IMR-90 (cell line): Measurements from ENCODE around the gene PFKL. TPM values are rescaled to one million over a fixed set of nuclear protein-coding genes. Genes with fewer than 3 reads are reported as not detected.

Experiments
- ATAC-seq: fragments of 200-7000 bp; cut with Tn5 transposase; 2 replicates; pipeline ENCODE4 v1.9.1; 2020; ENCODE audit warnings: low read depth, mild to moderate bottlenecking, moderate library complexity
- BruUV-seq: library from RNA; stranded (reverse); fragments of 400-500 nt; replicated peaks from 2 replicates; lab custom pipeline; 2021; lab: Mats Ljungman, UMichigan
- CTCF ChIA-PET: fragments of 300-600 bp; formaldehyde crosslinking; extraction: SDS; loops from one replicate; lab custom pipeline; 2021; ENCODE audit warnings: antibody characterized with exemption; lab: Yijun Ruan, JAX
- POLR2A ChIA-PET: fragments of 300-600 bp; sonication (Branson Sonifier 250); formaldehyde crosslinking; loops from one replicate; lab custom pipeline; 2022; ENCODE audit warnings: antibody characterized with exemption; ENCODE audit not compliant: unreplicated experiment; lab: Charles Lee
- DNase-seq: peaks from one replicate; pipeline ENCODE4 v3.0.0; 2013
- H2AFZ ChIP-seq: replicated peaks from 2 replicates; pipeline ENCODE3; 2013; ENCODE audit warnings: low read length, mild to moderate bottlenecking; ENCODE audit not compliant: poor library complexity
- H2AK5ac ChIP-seq: 2 replicates; pipeline ENCODE4 v1.6.1; 2013; ENCODE audit warnings: low read depth, low read length, inconsistent platforms
- H2AK9ac ChIP-seq: replicated peaks from 2 replicates; pipeline ENCODE3; 2013; ENCODE audit warnings: mild to moderate bottlenecking, low read depth, low read length, moderate library complexity; ENCODE audit not compliant: poor library complexity
- H2BK120ac ChIP-seq: 2 replicates; pipeline ENCODE4 v1.6.1; 2013; ENCODE audit warnings: low read depth, low read length, inconsistent platforms
- H2BK15ac ChIP-seq: 3 replicates; pipeline ENCODE4 v1.6.1; 2013; ENCODE audit warnings: low read depth, low read length, inconsistent platforms
- H2BK20ac ChIP-seq: 2 replicates; pipeline ENCODE4 v1.6.1; 2013; ENCODE audit warnings: low read depth, mild to moderate bottlenecking, inconsistent platforms, low read length, moderate library complexity
- H2BK5ac ChIP-seq: 2 replicates; pipeline ENCODE4 v1.6.1; 2013; ENCODE audit warnings: mild to moderate bottlenecking, low read depth, low read length, inconsistent platforms; ENCODE audit not compliant: poor library complexity, severe bottlenecking
- H3K14ac ChIP-seq: replicated peaks from 2 replicates; pipeline ENCODE4 v1.6.1; 2013; ENCODE audit warnings: low read depth, low read length, inconsistent platforms
- H3K18ac ChIP-seq: 2 replicates; pipeline ENCODE4 v1.6.1; 2013; ENCODE audit warnings: low read depth, low read length, control low read depth
- H3K23ac ChIP-seq: 2 replicates; pipeline ENCODE4 v1.6.1; 2013; ENCODE audit warnings: low read depth, low read length, inconsistent platforms
- H3K27ac ChIP-seq: 2 replicates; pipeline ENCODE4 v1.5.1; 2013; ENCODE audit warnings: mild to moderate bottlenecking, control low read depth, low read length; ENCODE audit not compliant: insufficient read depth
- H3K27me3 ChIP-seq: 2 replicates; pipeline ENCODE4 v1.6.1; 2013; ENCODE audit warnings: low read length; ENCODE audit not compliant: control insufficient read depth, insufficient read depth
- H3K36me3 ChIP-seq: 2 replicates; pipeline ENCODE4 v1.6.1; 2013; ENCODE audit warnings: low read length, mixed read lengths; ENCODE audit not compliant: control insufficient read depth, insufficient read depth
- H3K4ac ChIP-seq: 2 replicates; pipeline ENCODE4 v1.6.1; 2013; ENCODE audit warnings: low read depth, low read length, inconsistent platforms
- H3K4me1 ChIP-seq: 2 replicates; pipeline ENCODE4 v1.6.1; 2013; ENCODE audit warnings: low read length, mixed read lengths; ENCODE audit not compliant: control insufficient read depth, insufficient read depth
- H3K4me2 ChIP-seq: 2 replicates; pipeline ENCODE4 v1.6.1; 2013; ENCODE audit warnings: low read depth, mild to moderate bottlenecking, control low read depth, low read length, moderate library complexity
- H3K4me3 ChIP-seq: 2 replicates; pipeline ENCODE4 v1.5.1; 2013; ENCODE audit warnings: low read depth, mild to moderate bottlenecking, control low read depth, low read length, moderate library complexity; ENCODE audit not compliant: insufficient read depth
- H3K56ac ChIP-seq: 2 replicates; pipeline ENCODE4 v1.6.1; 2013; ENCODE audit warnings: low read length, inconsistent platforms; ENCODE audit not compliant: insufficient read depth; ENCODE audit errors: extremely low read depth
- H3K79me1 ChIP-seq, 2 experiments: 2 replicates each; pipeline ENCODE4 v1.6.1; 2013; ENCODE audit warnings: low read length in 2 of 2, inconsistent platforms in 1 of 2, low read depth in 1 of 2
- H3K9ac ChIP-seq: 2 replicates; pipeline ENCODE4 v1.6.1; 2013; ENCODE audit warnings: low read depth, low read length, control low read depth
- H3K9me1 ChIP-seq: 2 replicates; pipeline ENCODE4 v1.6.1; 2013; ENCODE audit warnings: low read length, inconsistent platforms; ENCODE audit not compliant: insufficient read depth
- H3K9me3 ChIP-seq: 2 replicates; pipeline ENCODE4 v1.6.1; 2013; ENCODE audit warnings: low read length; ENCODE audit not compliant: control insufficient read depth, insufficient read depth
- H4K20me1 ChIP-seq: 2 replicates; pipeline ENCODE4 v1.6.1; 2013; ENCODE audit warnings: low read length, inconsistent platforms; ENCODE audit not compliant: insufficient read depth
- H4K5ac ChIP-seq: 2 replicates; pipeline ENCODE4 v1.6.1; 2013; ENCODE audit warnings: mild to moderate bottlenecking, low read depth, low read length, control low read depth
- H4K8ac ChIP-seq, 2 experiments: 2 replicates each; pipeline ENCODE4 v1.6.1; 2013; ENCODE audit warnings: low read depth in 2 of 2, low read length in 2 of 2, control low read depth in 1 of 2, inconsistent platforms in 1 of 2
- H4K91ac ChIP-seq: 2 replicates; pipeline ENCODE4 v1.6.1; 2013; ENCODE audit warnings: low read depth, low read length, inconsistent platforms; ENCODE audit not compliant: insufficient read depth
- CEBPB ChIP-seq: IDR thresholded peaks from 2 replicates; pipeline ENCODE4 v1.6.1; 2012; ENCODE audit warnings: low read depth, low read length, improper control_type of control experiment
- CHD1 ChIP-seq: IDR thresholded peaks from 2 replicates; pipeline ENCODE4 v1.6.1; 2012; ENCODE audit warnings: low read depth, low read length, improper control_type of control experiment
- FOS ChIP-seq: fragments of 150-350 bp; IDR thresholded peaks from 2 replicates; pipeline ENCODE4 v1.6.1; 2016; ENCODE audit warnings: low read depth, low read length
- MAZ ChIP-seq: IDR thresholded peaks from 2 replicates; pipeline ENCODE4 v1.6.1; 2012; ENCODE audit warnings: low read depth, mild to moderate bottlenecking, low read length, improper control_type of control experiment, moderate library complexity, borderline replicate concordance
- NFE2L2 ChIP-seq: fragments of 150-350 bp; IDR thresholded peaks from 2 replicates; pipeline ENCODE4 v1.6.1; 2016; ENCODE audit warnings: low read depth, mild to moderate bottlenecking, low read length
- POLR2A ChIP-seq: IDR thresholded peaks from 2 replicates; pipeline ENCODE4 v1.6.1; 2012; ENCODE audit warnings: mild to moderate bottlenecking, low read depth, low read length
- RCOR1 ChIP-seq: IDR thresholded peaks from 2 replicates; pipeline ENCODE4 v1.6.1; 2012; ENCODE audit warnings: mild to moderate bottlenecking, low read length, improper control_type of control experiment; ENCODE audit not compliant: insufficient replicate concordance
- RFX5 ChIP-seq: IDR thresholded peaks from 2 replicates; pipeline ENCODE4 v1.8.0; 2012; ENCODE audit warnings: low read depth, mild to moderate bottlenecking, low read length, moderate library complexity
- WGBS, 2 experiments: methylation state at CpG; one replicate each; pipeline versions ENCODE4 v1.1.5 to v1.1.7; 2013; ENCODE audit warnings: missing lambda C conversion rate in 2 of 2; ENCODE audit not compliant: insufficient read length in 1 of 2; ENCODE audit errors: extremely low coverage in 2 of 2; 5-methylcytosine and 5-hydroxymethylcytosine counted together
- dilution Hi-C: fragments of 300-500 bp; cut with HindIII; formaldehyde crosslinking; loops from one replicate; pipeline ENCODE4 v1.14.3; 2018; ENCODE audit warnings: low sequenced_read_pairs; ENCODE audit not compliant: unreplicated experiment
- in situ Hi-C: fragments of 300-500 bp; cut with MboI; formaldehyde crosslinking; loops from 3 replicates; pipeline ENCODE4 v1.14.3; 2019; ENCODE audit warnings: low sequenced_read_pairs, inconsistent platforms, mixed read lengths
- intact Hi-C: fragments of 100-400 bp; cut with micrococcal nuclease; formaldehyde crosslinking; loops from 2 replicates; pipeline ENCODE4 v1.10.0; 2022
- polyA plus RNA-seq, 3 experiments: library from polyadenylated mRNA; depleted of rRNA; stranded (reverse); fragments of >200 nt; gene quantifications; 2 replicates each; pipeline ENCODE4 v1.2.3, GENCODE V29; 2012; ENCODE audit warnings: low replicate concordance in 1 of 3
- total RNA-seq: library from RNA; depleted of rRNA; stranded (reverse); fragments of >200 nt; gene quantifications from 2 replicates; pipeline ENCODE4 v1.2.3, GENCODE V29; 2012
- TF ChIP-seq, protein P1 (sequence below): fragments of 150-350 bp; IDR thresholded peaks from 2 replicates; pipeline ENCODE4 v1.6.1; 2016; ENCODE audit warnings: low read depth, mild to moderate bottlenecking, low read length, moderate library complexity, borderline replicate concordance

The PFKL gene
- total and polyA plus RNA-seq, 2 of the 4 experiments (the other 2 are of a cell fraction) = 103 to 126 TPM

DNA sequence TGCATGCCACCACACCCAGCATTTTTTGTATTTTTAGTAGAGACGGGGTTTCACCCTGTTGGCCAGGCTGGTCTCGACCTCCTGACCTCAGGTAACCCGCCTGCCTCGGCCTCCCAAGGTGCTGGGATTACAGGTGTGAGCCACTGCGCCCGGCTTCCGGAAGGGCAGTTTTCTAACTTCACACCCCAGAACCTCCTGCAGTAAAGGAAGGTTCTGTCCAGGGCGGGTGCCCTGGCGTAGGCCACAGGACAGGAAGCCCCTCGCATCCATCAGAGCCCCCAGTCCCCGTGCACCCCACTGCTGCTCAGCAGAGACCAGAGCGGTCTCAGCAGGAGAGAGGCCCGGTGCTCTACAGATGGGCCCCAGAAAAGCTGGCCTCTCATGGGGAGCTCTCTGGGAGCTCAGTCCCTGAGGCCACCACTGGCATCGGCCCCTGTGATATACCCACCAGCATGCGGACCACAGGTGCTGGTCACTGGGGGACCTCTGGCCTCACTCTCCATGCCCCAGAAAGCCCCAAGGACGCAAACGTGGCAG lies 34.1 kb upstream of the PFKL start:
- Histone ChIP-seq H3K4me3 (no peak overlapping the region), H4K5ac (no peak overlapping the region), H2AK9ac (no peak overlapping the region), H2AFZ (no peak overlapping the region), H3K36me3 (no peaks in the 10 kb centered on the region), H2BK120ac (no peak overlapping the region), H3K9me1 (no peaks in the 10 kb centered on the region), H3K14ac (no peak overlapping the region), H3K9me3 (no peaks in the 10 kb centered on the region), H2BK20ac (no peak overlapping the region), H3K4me1 (no peaks in the 10 kb centered on the region), H4K8ac (no peak overlapping the region), H3K4me2 (no peak overlapping the region), H3K18ac (no peak overlapping the region), H4K20me1 (no peaks in the 10 kb centered on the region), H2BK5ac (no peak overlapping the region), H3K9ac (no peak overlapping the region), H3K79me1 (no peaks in the 10 kb centered on the region), H3K56ac (no peak overlapping the region), H3K23ac (no peak overlapping the region), H2BK15ac (no peak overlapping the region), H4K91ac (no peak overlapping the region), H3K27ac (no peak overlapping the region), H2AK5ac (no peak overlapping the region), H3K4ac (no peak overlapping the region), H3K27me3 (peaks cover 11% of the 10 kb centered on the region; the same call in 1 of the 2 replicates)
- TF ChIP-seq RCOR1 (no peak), CHD1 (no peak), CEBPB (no peak), FOS (no peak), NFE2L2 (no peak), RFX5 (no peak), MAZ (no peak), POLR2A (no peak)
- TF ChIP-seq, protein P1, sequence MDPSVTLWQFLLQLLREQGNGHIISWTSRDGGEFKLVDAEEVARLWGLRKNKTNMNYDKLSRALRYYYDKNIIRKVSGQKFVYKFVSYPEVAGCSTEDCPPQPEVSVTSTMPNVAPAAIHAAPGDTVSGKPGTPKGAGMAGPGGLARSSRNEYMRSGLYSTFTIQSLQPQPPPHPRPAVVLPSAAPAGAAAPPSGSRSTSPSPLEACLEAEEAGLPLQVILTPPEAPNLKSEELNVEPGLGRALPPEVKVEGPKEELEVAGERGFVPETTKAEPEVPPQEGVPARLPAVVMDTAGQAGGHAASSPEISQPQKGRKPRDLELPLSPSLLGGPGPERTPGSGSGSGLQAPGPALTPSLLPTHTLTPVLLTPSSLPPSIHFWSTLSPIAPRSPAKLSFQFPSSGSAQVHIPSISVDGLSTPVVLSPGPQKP = no peak
- dilution Hi-C loops (no loop called here), in situ Hi-C loops (no loop called here), intact Hi-C loops (no loop called here)
- no TSS peak for BruUV-seq
- ChIA-PET CTCF (interaction anchor here (0.6 kb wide), 1 partner anchor 29 kb away, joined by 3 read pairs; no protein-coding TSS in a partner anchor), POLR2A (no interaction called here)
- ATAC-seq (no peak), DNase-seq (no peak)
- 53% methylated on average over 3 of the region's 17 CpGs; no CpG with 5 or more reads in 1 of the 2 experiments for WGBS, 2 experiments
